HCT116 (cell line): ENCODE results near the gene ACP3. TPM values are rescaled to one million over a fixed set of nuclear protein-coding genes. Genes with fewer than 3 reads are reported as not detected.

Experiments
- ATAC-seq: fragments of 200-7000 bp; cut with Tn5 transposase; 2 replicates; pipeline ENCODE4 v1.9.1; 2020; ENCODE audit warnings: mild to moderate bottlenecking, moderate library complexity
- BruUV-seq: library from RNA; stranded (reverse); fragments of 400-500 nt; replicated peaks from 2 replicates; lab custom pipeline; 2021; lab: Mats Ljungman, UMichigan
- CTCF ChIA-PET: fragments of 300-600 bp; sonication (Branson Sonifier 250); formaldehyde crosslinking; loops from one replicate; lab custom pipeline; 2021; ENCODE audit warnings: antibody characterized with exemption; lab: Charles Lee
- POLR2A ChIA-PET: fragments of 300-600, 350-600 bp; sonication (Branson Sonifier 250); formaldehyde crosslinking; loops from one replicate; lab custom pipeline; 2021; ENCODE audit warnings: antibody characterized with exemption; lab: Charles Lee
- RAD21 ChIA-PET, 2 experiments: fragments of 300-600 bp; sonication (Branson Sonifier 250); formaldehyde crosslinking; loops; one replicate each; lab custom pipeline; 2023; ENCODE audit warnings: low total read pairs in 2 of 2; ENCODE audit not compliant: uncharacterized antibody in 2 of 2, unreplicated experiment in 2 of 2, low non-redundant PET in 1 of 2; lab: Charles Lee
- DNase-seq: peaks from one replicate; pipeline ENCODE4 v3.0.0-alpha.2; 2010; ENCODE audit warnings: low read depth, low spot score
- H2AFZ ChIP-seq: fragments of 200-600 bp; shearing (Covaris generic), sonication (generic); 2 replicates; pipeline ENCODE4 v1.6.1; 2017; ENCODE audit warnings: low read depth, mixed run types, mixed read lengths, antibody characterized with exemption, low read length; ENCODE audit not compliant: poor library complexity, severe bottlenecking
- H3K27ac ChIP-seq: 2 replicates; pipeline ENCODE4 v1.5.1; 2012; ENCODE audit warnings: low read depth, low read length
- H3K27me3 ChIP-seq: fragments of 200-600 bp; sonication (generic); 2 replicates; pipeline ENCODE4 v1.6.1; 2016; ENCODE audit warnings: mixed run types, low read length, mixed read lengths; ENCODE audit not compliant: insufficient read depth
- H3K36me3 ChIP-seq, 2 experiments: fragments of 200-500 bp in 1 of 2; fragments of 200-600 bp in 1 of 2; sonication (Bioruptor generic) in 1 of 2; sonication (generic) in 1 of 2; 2 replicates each; pipeline versions ENCODE4 v1.5.1 to v1.6.1; 2014 to 2016; ENCODE audit warnings: low read length in 2 of 2, inconsistent platforms in 1 of 2, mixed read lengths in 1 of 2, mixed run types in 1 of 2; ENCODE audit not compliant: insufficient read depth in 2 of 2, control insufficient read depth in 1 of 2
- H3K4me1 ChIP-seq, 2 experiments: fragments of 200-600 bp in 1 of 2; sonication (generic) in 1 of 2; 2 replicates each; pipeline versions ENCODE4 v1.5.1 to v1.6.1; 2012 to 2017; ENCODE audit warnings: low read length in 2 of 2, inconsistent platforms in 1 of 2, mild to moderate bottlenecking in 1 of 2, mixed read lengths in 1 of 2, mixed run types in 1 of 2, moderate library complexity in 1 of 2; ENCODE audit not compliant: insufficient read depth in 2 of 2, control insufficient read depth in 1 of 2
- H3K4me2 ChIP-seq: fragments of 200-600 bp; sonication (generic); 2 replicates; pipeline ENCODE4 v1.6.1; 2017; ENCODE audit warnings: mixed run types, low read length, mixed read lengths
- H3K4me3 ChIP-seq, 2 experiments: fragments of 200-600 bp in 1 of 2; sonication (generic) in 1 of 2; replicated peaks in 1 of 2; 2 replicates each; pipeline ENCODE4 v1.5.1; 2011 to 2016; ENCODE audit warnings: low read length in 2 of 2, control low read depth in 1 of 2, low read depth in 1 of 2, mild to moderate bottlenecking in 1 of 2, mixed read lengths in 1 of 2, mixed run types in 1 of 2
- H3K79me2 ChIP-seq: fragments of 200-600 bp; sonication (generic); 2 replicates; pipeline ENCODE4 v1.6.1; 2017; ENCODE audit warnings: mild to moderate bottlenecking, mixed run types, low read length, moderate library complexity, mixed read lengths; ENCODE audit not compliant: insufficient read depth
- H3K9ac ChIP-seq: fragments of 200-600 bp; sonication (generic); 2 replicates; pipeline ENCODE4 v1.6.1; 2016; ENCODE audit warnings: low read length, mixed read lengths
- H3K9me2 ChIP-seq: fragments of 200-600 bp; sonication (generic), shearing (Covaris generic); 2 replicates; pipeline ENCODE4 v1.6.1; 2017; ENCODE audit warnings: mixed run types, mild to moderate bottlenecking, moderate library complexity; ENCODE audit not compliant: insufficient read depth
- H3K9me3 ChIP-seq, 2 experiments: fragments of 200-500 bp in 1 of 2; fragments of 200-600 bp in 1 of 2; sonication (Bioruptor generic) in 1 of 2; sonication (generic) in 1 of 2; 2 replicates each; pipeline ENCODE4 v1.6.1; 2014 to 2017; ENCODE audit warnings: low read length in 2 of 2, mixed read lengths in 2 of 2, inconsistent platforms in 1 of 2, low read depth in 1 of 2, mild to moderate bottlenecking in 1 of 2, mixed run types in 1 of 2, moderate library complexity in 1 of 2; ENCODE audit not compliant: control insufficient read depth in 1 of 2, insufficient read depth in 1 of 2
- H4K20me1 ChIP-seq: fragments of 200-600 bp; sonication (generic), shearing (Covaris generic); 2 replicates; pipeline ENCODE4 v1.6.1; 2017; ENCODE audit warnings: mixed run types, mild to moderate bottlenecking, moderate library complexity; ENCODE audit not compliant: insufficient read depth
- ATF3 ChIP-seq: IDR thresholded peaks from 2 replicates; pipeline ENCODE4 v1.6.1; 2012
- CEBPB ChIP-seq: IDR thresholded peaks from 2 replicates; pipeline ENCODE4 v1.6.1; 2012; ENCODE audit warnings: low read depth
- EGR1 ChIP-seq: IDR thresholded peaks from 2 replicates; pipeline ENCODE4 v1.6.1; 2012; ENCODE audit warnings: low read depth
- ELF1 ChIP-seq: IDR thresholded peaks from 2 replicates; pipeline ENCODE4 v1.6.1; 2012; ENCODE audit warnings: low read depth, borderline replicate concordance
- EZH2 ChIP-seq: fragments of 200-600 bp; sonication (generic); IDR thresholded peaks from 2 replicates; pipeline ENCODE4 v1.6.1; 2017; ENCODE audit warnings: antibody characterized with exemption, mixed run types
- EZH2phosphoT487 ChIP-seq: fragments of 200-600 bp; IDR thresholded peaks from 2 replicates; pipeline ENCODE4 v1.6.1; 2018; ENCODE audit warnings: antibody characterized with exemption, borderline replicate concordance
- FOSL1 ChIP-seq: IDR thresholded peaks from 2 replicates; pipeline ENCODE4 v1.6.1; 2012; ENCODE audit warnings: low read depth
- JUND ChIP-seq: IDR thresholded peaks from 2 replicates; pipeline ENCODE4 v1.6.1; 2012
- POLR2A ChIP-seq: IDR thresholded peaks from 2 replicates; pipeline ENCODE4 v1.7.0; 2011; ENCODE audit warnings: borderline replicate concordance; ENCODE audit not compliant: insufficient read depth, insufficient read length; ENCODE audit errors: extremely low read depth
- POLR2AphosphoS5 ChIP-seq: IDR thresholded peaks from 2 replicates; pipeline ENCODE4 v1.6.1; 2011; ENCODE audit warnings: mild to moderate bottlenecking, low read depth, low read length, moderate library complexity
- RAD21 ChIP-seq: IDR thresholded peaks from 2 replicates; pipeline ENCODE4 v1.6.1; 2012; ENCODE audit warnings: low read depth, mild to moderate bottlenecking
- SP1 ChIP-seq: IDR thresholded peaks from 2 replicates; pipeline ENCODE4 v1.6.1; 2012; ENCODE audit warnings: low read depth
- SRF ChIP-seq: IDR thresholded peaks from 2 replicates; pipeline ENCODE4 v1.6.1; 2012; ENCODE audit warnings: low read depth
- TCF7L2 ChIP-seq: IDR thresholded peaks from 2 replicates; pipeline ENCODE4 v1.7.0; 2011; ENCODE audit warnings: borderline replicate concordance, inconsistent platforms; ENCODE audit not compliant: insufficient read depth, insufficient read length; ENCODE audit errors: extremely low read depth
- YY1 ChIP-seq: IDR thresholded peaks from 2 replicates; pipeline ENCODE4 v1.6.1; 2011; ENCODE audit warnings: low read length, low read depth, moderate library complexity, mild to moderate bottlenecking; ENCODE audit not compliant: insufficient replicate concordance; ENCODE audit errors: extremely low read depth
- ZBTB33 ChIP-seq: IDR thresholded peaks from 2 replicates; pipeline ENCODE4 v1.6.1; 2011; ENCODE audit warnings: mild to moderate bottlenecking, low read length, moderate library complexity; ENCODE audit not compliant: insufficient replicate concordance; ENCODE audit errors: extremely low read depth
- intact Hi-C: fragments of 100-400 bp; cut with micrococcal nuclease; formaldehyde crosslinking; loops from 2 replicates; pipeline ENCODE4 v1.10.0; 2022
- total RNA-seq: library from RNA; stranded (reverse); gene quantifications from one replicate; pipeline ENCODE4 v1.2.1, GENCODE V29; 2021; ENCODE audit not compliant: unreplicated experiment

ACP3 gene
- total RNA-seq, 1 experiment from 2014 or later: 0.79 TPM

GRCh38 chr3:132382267-132382666 lies 65.1 kb downstream of the ACP3 start:
- H4K20me1 ChIP-seq: no peaks in the 10 kb centered on the region
- no TSS peak for BruUV-seq
- H3K9me3 ChIP-seq: no peaks in the 10 kb centered on the region
- no peak overlapping the region for H3K4me2 ChIP-seq
- no peak overlapping the region for H2AFZ ChIP-seq
- no peaks in the 10 kb centered on the region for H3K4me1 ChIP-seq
- no peak overlapping the region for H3K9ac ChIP-seq
- intact Hi-C loops: no loop called here
- TF ChIP-seq RAD21: no peak
- no peak for TF ChIP-seq EGR1
- TF ChIP-seq EZH2: no peak
- TF ChIP-seq ZBTB33: no peak
- TF ChIP-seq ATF3: no peak
- no peak for TF ChIP-seq ELF1
- TF ChIP-seq YY1: no peak
- TF ChIP-seq POLR2A: no peak
- TF ChIP-seq FOSL1: no peak
- no peak for TF ChIP-seq JUND
- TF ChIP-seq TCF7L2: no peak
- TF ChIP-seq EZH2phosphoT487: no peak
- TF ChIP-seq CEBPB: no peak
- TF ChIP-seq POLR2AphosphoS5: no peak
- no peak for TF ChIP-seq SP1
- no peak for TF ChIP-seq SRF
- TF ChIP-seq, all 23 proteins: peak for 0
- DNase-seq (no peak), ATAC-seq (no peak)
- no peak overlapping the region for H3K4me3 ChIP-seq
- no peaks in the 10 kb centered on the region for H3K79me2 ChIP-seq
- no peaks in the 10 kb centered on the region for H3K9me2 ChIP-seq
- ChIA-PET CTCF (interaction anchor here (1.5 kb wide), 1 partner anchor 17 kb away, joined by 5 read pairs; no protein-coding TSS in a partner anchor), POLR2A (no interaction called here), RAD21 (interaction anchor here in 1 of 2 experiments (0.8 kb wide), 1 partner anchor 31 kb away, joined by 3 read pairs; no protein-coding TSS in a partner anchor)
- H3K27me3 ChIP-seq: peaks cover 7% of the 10 kb centered on the region
- no peaks in the 10 kb centered on the region for H3K36me3 ChIP-seq
- no peak overlapping the region for H3K27ac ChIP-seq
